ENCODE data around the gene DYNC1H1.
"Not testable (repeated sequence)": the region's sequence is repeated elsewhere in the genome, so short reads cannot be mapped to it uniquely, and the experiment has no call there.

Gene DYNC1H1

GRCh38 chr14:101966742-101967141 lies 2.4 kb downstream of the DYNC1H1 start:
- TF ChIP-seq CTCF (conservative IDR thresholded peaks at IDR 0.05; ENCODE audit: control insufficient read depth, insufficient read depth, low read depth, low read length) = no peak
- no peak for DNase-seq (ENCODE audit: low read depth)
- peak overlapping the region; percentile 95 for H3K4me3 ChIP-seq (ENCODE audit: control insufficient read depth, low read depth, low read length)

- DNase-seq (ENCODE audit: low read depth) = no peak
- TF ChIP-seq CTCF (conservative IDR thresholded peaks at IDR 0.05; ENCODE audit: control insufficient read depth, insufficient read depth, low read depth, low read length) = no peak
- no peak overlapping the region for H3K4me3 ChIP-seq (ENCODE audit: control insufficient read depth, low read depth, low read length)
Observed at GRCh38 chr14:101968186-101968585, 3.8 kb downstream of the DYNC1H1 start.

GRCh38 chr14:101969481-101969880 lies 5.1 kb downstream of the DYNC1H1 start:
- no peak for DNase-seq (ENCODE audit: low read depth)
- no peak for TF ChIP-seq CTCF (conservative IDR thresholded peaks at IDR 0.05; ENCODE audit: control insufficient read depth, insufficient read depth, low read depth, low read length)
- no peak overlapping the region for H3K4me3 ChIP-seq (ENCODE audit: control insufficient read depth, low read depth, low read length)

DNA sequence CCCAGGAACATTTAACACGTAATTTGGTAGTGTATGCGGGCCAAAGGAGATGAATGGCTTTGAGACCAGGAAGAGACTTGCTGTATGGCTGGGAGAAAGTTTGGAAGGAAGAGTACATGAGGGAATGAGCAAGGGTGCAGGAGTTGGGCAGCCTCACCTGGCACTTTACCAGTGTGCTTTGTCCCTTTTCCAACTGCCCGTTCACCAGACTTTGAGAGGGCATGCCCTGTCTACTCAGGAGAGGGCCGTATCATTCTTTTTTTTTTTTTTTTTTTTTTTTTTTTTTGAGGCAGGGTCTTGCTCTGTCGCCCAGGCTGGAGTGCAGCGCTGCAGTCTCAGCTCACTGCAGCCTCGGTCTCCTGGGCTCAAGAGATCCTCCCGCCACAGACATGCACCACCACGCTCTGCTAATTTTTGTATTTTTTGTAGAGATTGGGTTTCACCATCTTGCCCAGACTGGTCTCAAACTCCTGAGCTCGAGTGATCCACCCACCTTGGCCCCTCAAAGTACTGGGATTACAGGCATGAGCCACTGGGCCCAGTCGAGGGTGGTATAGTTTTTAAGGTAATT lies 6.5 kb downstream of the DYNC1H1 start:
- no peak for DNase-seq (ENCODE audit: low read depth)
- H3K4me3 ChIP-seq (ENCODE audit: control insufficient read depth, low read depth, low read length) = no peak overlapping the region
- TF ChIP-seq CTCF (conservative IDR thresholded peaks at IDR 0.05; ENCODE audit: control insufficient read depth, insufficient read depth, low read depth, low read length) = no peak

DNA sequence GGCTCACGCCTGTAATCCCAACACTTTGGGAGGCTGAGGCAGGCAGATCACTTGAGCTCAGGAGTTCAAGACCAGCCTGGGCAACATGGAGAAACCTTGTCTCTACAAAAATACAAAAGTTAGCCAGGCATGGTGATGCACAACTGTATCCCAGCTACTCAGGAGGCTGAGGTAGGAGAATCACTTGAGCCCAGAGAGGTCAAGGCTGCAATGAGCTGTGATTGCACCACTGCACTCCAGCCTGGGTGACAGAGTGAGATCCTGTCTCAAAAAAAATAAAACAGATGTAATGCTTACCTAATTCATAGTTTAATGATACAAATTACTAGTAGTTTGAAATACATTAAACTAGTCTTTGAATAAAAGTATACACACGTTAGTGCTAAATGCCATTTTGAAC lies 7.1 kb downstream of the DYNC1H1 start:
- H3K4me3 ChIP-seq (ENCODE audit: control insufficient read depth, low read depth, low read length) = not testable (repeated sequence)
- DNase-seq (ENCODE audit: low read depth) = peak; percentile 43

- no peak for TF ChIP-seq CTCF (conservative IDR thresholded peaks at IDR 0.05; ENCODE audit: control insufficient read depth, insufficient read depth, low read depth, low read length)
- peak; percentile 100 for DNase-seq (ENCODE audit: low read depth)
- H3K4me3 ChIP-seq (ENCODE audit: control insufficient read depth, low read depth, low read length) = peak overlapping the region; percentile 8
Observed at GRCh38 chr14:101972126-101972866, 7.9 kb downstream of the DYNC1H1 start.

DNA sequence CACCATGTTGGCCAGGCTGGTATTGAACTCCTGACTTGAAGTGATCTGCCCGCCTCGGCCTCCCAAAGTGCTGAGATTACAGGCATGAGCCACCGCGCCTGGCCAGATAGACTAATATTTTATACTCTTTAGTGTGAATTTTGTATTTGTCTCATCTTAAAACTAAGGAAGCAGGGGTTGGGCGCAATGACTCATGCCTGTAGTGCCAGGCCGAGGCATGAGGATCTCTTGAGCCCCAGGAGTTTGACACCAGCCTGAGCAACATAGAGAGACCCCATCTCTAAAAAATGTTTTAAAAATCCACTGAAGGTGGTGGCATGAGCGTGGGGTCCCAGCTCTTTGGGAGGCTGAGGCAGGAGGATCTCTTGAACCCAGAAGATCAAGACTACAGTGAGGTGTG lies 9.0 kb downstream of the DYNC1H1 start:
- TF ChIP-seq CTCF (conservative IDR thresholded peaks at IDR 0.05; ENCODE audit: control insufficient read depth, insufficient read depth, low read depth, low read length) = no peak
- H3K4me3 ChIP-seq (ENCODE audit: control insufficient read depth, low read depth, low read length) = no peak overlapping the region
- DNase-seq (ENCODE audit: low read depth) = peak; percentile 41

Measured in fibroblast of mammary gland (primary cell).